B cell (primary cell): ENCODE results near the gene GSDMA. TPM values are rescaled to one million over a fixed set of nuclear protein-coding genes. Genes with fewer than 3 reads are reported as not detected.

Experiments used
- ATAC-seq: fragments of 200-7000 bp; cut with Tn5 transposase; one replicate; pipeline ENCODE4 v1.10.0; 2021; ENCODE audit warnings: low read depth, mild to moderate bottlenecking, moderate number of reproducible peaks, moderate library complexity
- CTCF ChIA-PET: fragments of 350-600 bp; sonication (Branson Sonifier 250); formaldehyde crosslinking; loops from one replicate; lab custom pipeline; 2021; ENCODE audit warnings: antibody characterized with exemption, inconsistent platforms; lab: Charles Lee
- POLR2A ChIA-PET: fragments of 350-600 bp; sonication (Branson Sonifier 250); formaldehyde crosslinking; loops from one replicate; lab custom pipeline; 2021; ENCODE audit warnings: antibody characterized with exemption; lab: Charles Lee
- DNase-seq: peaks from one replicate; pipeline ENCODE4 v3.0.0; 2013
- H2AFZ ChIP-seq: 2 replicates; pipeline ENCODE4 v1.6.1; 2012; ENCODE audit warnings: mild to moderate bottlenecking, low read depth, low read length; ENCODE audit not compliant: insufficient read depth, poor library complexity, severe bottlenecking
- H3K27ac ChIP-seq, 2 donors: 1 replicate in 1 of 2; 2 replicates in 1 of 2; pipeline ENCODE4 v1.5.1; 2012 to 2013; ENCODE audit warnings: low read length in 2 of 2, mild to moderate bottlenecking in 2 of 2, moderate library complexity in 1 of 2
- H3K27me3 ChIP-seq, 4 experiments: fragments of 200-600 bp in 1 of 4; sonication (generic) in 1 of 4; replicated peaks in 1 of 4; 1 replicate in 2 of 4; 2 replicates in 2 of 4; pipeline versions ENCODE4 v1.6.1 to v1.7.0; 2013 to 2016; ENCODE audit warnings: low read length in 3 of 4, mild to moderate bottlenecking in 2 of 4, mixed read lengths in 1 of 4, moderate library complexity in 1 of 4; ENCODE audit not compliant: insufficient read depth in 4 of 4, control insufficient read depth in 3 of 4; ENCODE audit errors: control extremely low read depth in 1 of 4
- H3K36me3 ChIP-seq, 2 experiments: replicated peaks in 1 of 2; 1 replicate in 1 of 2; 2 replicates in 1 of 2; pipeline versions ENCODE4 v1.6.1 to v1.7.1; 2013; ENCODE audit warnings: low read length in 1 of 2; ENCODE audit not compliant: insufficient read depth in 2 of 2, control insufficient read depth in 1 of 2; ENCODE audit errors: control extremely low read depth in 1 of 2, extremely low read depth in 1 of 2
- H3K4me1 ChIP-seq, 2 donors: fragments of 200-600 bp in 1 of 2; sonication (generic) in 1 of 2; 1 replicate in 1 of 2; 2 replicates in 1 of 2; pipeline versions ENCODE4 v1.5.1 to v1.6.1; 2013 to 2017; ENCODE audit warnings: low read length in 2 of 2; ENCODE audit not compliant: control insufficient read depth in 2 of 2, insufficient read depth in 2 of 2
- H3K4me2 ChIP-seq: replicated peaks from 2 replicates; pipeline ENCODE3; 2012; ENCODE audit warnings: mild to moderate bottlenecking, low read depth, low read length; ENCODE audit not compliant: poor library complexity, severe bottlenecking
- H3K4me3 ChIP-seq, 5 experiments: fragments of 200-600 bp in 1 of 5; sonication (generic) in 1 of 5; 1 replicate in 3 of 5; 2 replicates in 2 of 5; pipeline versions ENCODE4 v1.5.1 to v1.7.0; 2011 to 2016; ENCODE audit warnings: low read length in 4 of 5, mild to moderate bottlenecking in 4 of 5, low read depth in 2 of 5, control low read depth in 1 of 5, moderate library complexity in 1 of 5; ENCODE audit not compliant: insufficient read depth in 1 of 5; ENCODE audit errors: control extremely low read depth in 1 of 5, extremely low read depth in 1 of 5
- H3K79me2 ChIP-seq: fragments of 200-600 bp; sonication (generic); one replicate; pipeline ENCODE4 v1.6.0; 2016; ENCODE audit warnings: low read length; ENCODE audit not compliant: control insufficient read depth, insufficient read depth
- H3K9ac ChIP-seq: fragments of 200-600 bp; sonication (generic); 2 replicates; pipeline ENCODE4 v1.6.1; 2017; ENCODE audit warnings: mild to moderate bottlenecking, low read length, moderate library complexity
- H3K9me3 ChIP-seq, 3 donors: one replicate each; pipeline versions ENCODE4 v1.6.1 to v1.7.1; 2013; ENCODE audit warnings: low read length in 2 of 3; ENCODE audit not compliant: control insufficient read depth in 2 of 3, insufficient read depth in 1 of 3; ENCODE audit errors: control extremely low read depth in 1 of 3
- H4K20me1 ChIP-seq: 2 replicates; pipeline ENCODE4 v1.6.0; 2012; ENCODE audit warnings: mild to moderate bottlenecking, low read length; ENCODE audit not compliant: insufficient read depth, control insufficient read depth, poor library complexity, severe bottlenecking
- H3K27ac Mint-ChIP-seq: one replicate; pipeline ENCODE4 v1.8.0; 2021; ENCODE audit warnings: mixed read lengths
- H3K27me3 Mint-ChIP-seq: one replicate; pipeline ENCODE4 v1.8.0; 2021; ENCODE audit warnings: mixed read lengths
- H3K4me1 Mint-ChIP-seq: one replicate; pipeline ENCODE4 v1.8.0; 2021; ENCODE audit warnings: mixed read lengths
- H3K4me3 Mint-ChIP-seq: one replicate; pipeline ENCODE4 v1.8.0; 2021; ENCODE audit warnings: mixed read lengths
- H3K9me3 Mint-ChIP-seq: one replicate; pipeline ENCODE4 v1.8.0; 2022; ENCODE audit warnings: mixed read lengths; ENCODE audit not compliant: insufficient read depth
- CTCF ChIP-seq: fragments of 200-600 bp; IDR thresholded peaks from one replicate; pipeline ENCODE4 v1.8.0; 2022; ENCODE audit warnings: antibody characterized with exemption, mild to moderate bottlenecking
- EZH2 ChIP-seq: IDR thresholded peaks from 2 replicates; pipeline ENCODE4 v1.6.1; 2012; ENCODE audit warnings: borderline replicate concordance, low read depth, mild to moderate bottlenecking, moderate library complexity, low read length; ENCODE audit not compliant: insufficient read depth, poor library complexity, severe bottlenecking
- WGBS: methylation state at CpG from one replicate; pipeline ENCODE4 v1.1.5; 2013; ENCODE audit warnings: missing lambda C conversion rate; ENCODE audit not compliant: insufficient coverage; 5-methylcytosine and 5-hydroxymethylcytosine counted together
- intact Hi-C: fragments of 100-400 bp; cut with micrococcal nuclease; formaldehyde crosslinking; loops from one replicate; pipeline ENCODE4 v1.10.0; 2022
- polyA plus RNA-seq: library from polyadenylated mRNA; depleted of rRNA; stranded (reverse); fragments of >200 nt; gene quantifications from 2 replicates; pipeline ENCODE4 v1.2.3, GENCODE V29; 2012
- total RNA-seq, 2 donors: library from RNA; stranded (reverse); fragments of 120-200 nt in 1 of 2; gene quantifications; 1 replicate in 1 of 2; 2 replicates in 1 of 2; pipeline versions ENCODE4 v1.2.3 to v1.2.4, GENCODE V29; 2013 to 2022

GSDMA gene
- total and polyA plus RNA-seq, 2 donors (not counting 1 experiment from before 2014, with no cell fraction given): 0.09 TPM; not detected in 1

GRCh38 chr17:40019140-40019991, 56.6 kb downstream of the GSDMA start:
- Histone ChIP-seq H3K79me2 (no peaks in the 10 kb centered on the region), H2AFZ (no peak overlapping the region), H3K4me1 (no peaks in the 10 kb centered on the region), H3K4me3 (no peak overlapping the region), H3K27ac (no peak overlapping the region), H4K20me1 (no peaks in the 10 kb centered on the region), H3K27me3 (no peaks in the 10 kb centered on the region), H3K9ac (no peak overlapping the region), H3K4me2 (no peak overlapping the region), H3K9me3 (no peaks in the 10 kb centered on the region), H3K36me3 (peaks cover 0 to 51% of the 10 kb centered on the region in 2 experiments)
- intact Hi-C loops: no loop called here
- H3K27ac Mint-ChIP-seq: no peak overlapping the region
- no peaks in the 10 kb centered on the region for H3K27me3 Mint-ChIP-seq
- POLR2A ChIA-PET: no interaction called here
- TF ChIP-seq CTCF (no peak), EZH2 (no peak)
- CTCF ChIA-PET: interaction anchor here (0.8 to 2.5 kb wide), 3 partner anchors 8 to 92 kb away, joined by 4 to 9 read pairs (median 4); no protein-coding TSS in a partner anchor
- no peak overlapping the region for H3K4me3 Mint-ChIP-seq
- H3K9me3 Mint-ChIP-seq: no peaks in the 10 kb centered on the region
- 94% methylated on average over 21 of the region's 24 CpGs for WGBS
- DNase-seq (no peak), ATAC-seq (no peak)
- no peaks in the 10 kb centered on the region for H3K4me1 Mint-ChIP-seq

- CTCF ChIA-PET: interaction anchor here (1.2 to 2.5 kb wide), 2 partner anchors 55 to 66 kb away, joined by 3 to 9 read pairs; no protein-coding TSS in a partner anchor
- Mint-ChIP-seq H3K4me3 (no peak overlapping the region), H3K4me1 (no peaks in the 10 kb centered on the region), H3K27me3 (no peaks in the 10 kb centered on the region), H3K27ac (no peak overlapping the region), H3K9me3 (no peaks in the 10 kb centered on the region)
- Histone ChIP-seq H4K20me1 (no peaks in the 10 kb centered on the region), H3K4me1 (no peaks in the 10 kb centered on the region), H3K9ac (no peak overlapping the region), H3K36me3 (peaks cover 0 to 52% of the 10 kb centered on the region in 2 experiments), H3K27me3 (no peaks in the 10 kb centered on the region), H2AFZ (no peak overlapping the region), H3K79me2 (no peaks in the 10 kb centered on the region), H3K4me2 (no peak overlapping the region), H3K9me3 (no peaks in the 10 kb centered on the region), H3K27ac (no peak overlapping the region), H3K4me3 (no peak overlapping the region)
- DNase-seq: no peak
- 96% methylated on average over 13 of the region's 13 CpGs for WGBS
- POLR2A ChIA-PET: no interaction called here
- intact Hi-C loops: no loop called here
- no peak for ATAC-seq
- no peak for TF ChIP-seq EZH2
- no peak for TF ChIP-seq CTCF
Measured at GRCh38 chr17:40020146-40020545, 57.3 kb downstream of the GSDMA start.
